HL-60/S4 (cell line): ENCODE results near the gene RGS5.
"Not testable (repeated sequence)": the region's sequence is repeated elsewhere in the genome, so short reads cannot be mapped to it uniquely, and the experiment has no call there.

Source experiments
- in situ Hi-C: fragments of 300-500 bp; cut with MboI; formaldehyde crosslinking; loops from 2 replicates; pipeline ENCODE4 v1.14.3; 2022; ENCODE audit warnings: low sequenced_read_pairs

Gene RGS5

GRCh38 chr1:163202833-163203451, at the start of gene RGS5:
Gene RGS5, minus strand, starts transcription at chr1:163202916. Its CDS starts 81 bp downstream, at chr1:163202835.
- in situ Hi-C loops, result no loop called here

GRCh38 chr1:163250382-163250974, 47.8 kb upstream of the RGS5 start:
- in situ Hi-C loops, result no loop called here

GRCh38 chr1:163248064-163248463, 45.3 kb upstream of the RGS5 start:
- in situ Hi-C loops, result no loop called here

- in situ Hi-C loops, result not testable (repeated sequence)
These were observed 41.9 kb upstream of the RGS5 start for GRCh38 chr1:163244648-163245047.

- in situ Hi-C loops, result no loop called here
These were observed 39.0 kb upstream of the RGS5 start for GRCh38 chr1:163241746-163242145.

GRCh38 chr1:163240705-163241104, 38.0 kb upstream of the RGS5 start:
- in situ Hi-C loops, result no loop called here

GRCh38 chr1:163233643-163234042, 30.9 kb upstream of the RGS5 start:
- in situ Hi-C loops, result not testable (repeated sequence)

GRCh38 chr1:163231385-163231784, 28.7 kb upstream of the RGS5 start:
- in situ Hi-C loops, result no loop called here

- in situ Hi-C loops, result no loop called here
These were observed 28.1 kb upstream of the RGS5 start for GRCh38 chr1:163230827-163231226.

GRCh38 chr1:163228271-163228670, 25.6 kb upstream of the RGS5 start:
- in situ Hi-C loops, result not testable (repeated sequence)

GRCh38 chr1:163227126-163227525, 24.4 kb upstream of the RGS5 start:
- in situ Hi-C loops, result no loop called here

GRCh38 chr1:163213626-163214025, 10.9 kb upstream of the RGS5 start:
- in situ Hi-C loops, result no loop called here

- in situ Hi-C loops, result no loop called here
These were observed 9.0 kb upstream of the RGS5 start for GRCh38 chr1:163211667-163212066.

- in situ Hi-C loops, result no loop called here
These were observed 2.8 kb upstream of the RGS5 start for GRCh38 chr1:163205513-163205912.

GRCh38 chr1:163203561-163203960, 845 bp upstream of the RGS5 start:
- in situ Hi-C loops, result no loop called here

GRCh38 chr1:163201906-163202305, 810 bp downstream of the RGS5 start:
- in situ Hi-C loops, result no loop called here

GRCh38 chr1:163197022-163197421, 5.7 kb downstream of the RGS5 start:
- in situ Hi-C loops, result no loop called here

GRCh38 chr1:163196449-163196787, 6.3 kb downstream of the RGS5 start:
- in situ Hi-C loops, result no loop called here

GRCh38 chr1:163195728-163196448, 6.8 kb downstream of the RGS5 start:
- in situ Hi-C loops, result no loop called here

- in situ Hi-C loops, result no loop called here
These were observed 11.4 kb downstream of the RGS5 start for GRCh38 chr1:163191301-163191700.

- in situ Hi-C loops, result loop anchor here (10.0 kb wide), 1 partner anchor 314 kb away; no protein-coding TSS in a partner anchor
These were observed 13.8 kb downstream of the RGS5 start for GRCh38 chr1:163188947-163189346.

GRCh38 chr1:163187849-163188248, 14.9 kb downstream of the RGS5 start:
- in situ Hi-C loops, result loop anchor here (10.0 kb wide), 1 partner anchor 313 kb away; no protein-coding TSS in a partner anchor
